H9 (cell line): ENCODE data around the gene IL6R. TPM values are rescaled to one million over a fixed set of nuclear protein-coding genes. Genes with fewer than 3 reads are reported as not detected.
"Not testable (repeated sequence)": the region's sequence is repeated elsewhere in the genome, so short reads cannot be mapped to it uniquely, and the experiment has no call there.

Experiments used
- DNase-seq: peaks from one replicate; pipeline ENCODE4 v3.0.0-alpha.2; 2017
- H2AFZ ChIP-seq: one replicate; pipeline ENCODE4 v1.6.1; 2013; ENCODE audit warnings: mild to moderate bottlenecking, low read length, control low read depth, moderate library complexity
- H2AK5ac ChIP-seq: 2 replicates; pipeline ENCODE4 v1.6.1; 2013; ENCODE audit warnings: low read length, control low read depth, mixed read lengths; ENCODE audit not compliant: insufficient read length
- H2BK120ac ChIP-seq: one replicate; pipeline ENCODE4 v1.6.1; 2013; ENCODE audit warnings: low read depth, mild to moderate bottlenecking, low read length, control low read depth, inconsistent platforms; ENCODE audit not compliant: poor library complexity, severe bottlenecking
- H2BK12ac ChIP-seq: 2 replicates; pipeline ENCODE4 v1.6.1; 2013; ENCODE audit warnings: low read length, control low read depth, mixed read lengths, low read depth; ENCODE audit not compliant: insufficient read length
- H2BK15ac ChIP-seq: 2 replicates; pipeline ENCODE4 v1.6.1; 2013; ENCODE audit warnings: low read depth, low read length, control low read depth
- H2BK20ac ChIP-seq: one replicate; pipeline ENCODE4 v1.6.1; 2013; ENCODE audit warnings: low read depth, mild to moderate bottlenecking, low read length, control low read depth, inconsistent platforms; ENCODE audit not compliant: poor library complexity, severe bottlenecking
- H2BK5ac ChIP-seq: 2 replicates; pipeline ENCODE4 v1.6.1; 2013; ENCODE audit warnings: low read length, control low read depth, mixed read lengths; ENCODE audit not compliant: insufficient read length
- H3K14ac ChIP-seq: 2 replicates; pipeline ENCODE4 v1.6.1; 2013; ENCODE audit warnings: low read length, control low read depth; ENCODE audit not compliant: insufficient read depth
- H3K18ac ChIP-seq: 2 replicates; pipeline ENCODE4 v1.6.1; 2013; ENCODE audit warnings: low read depth, mild to moderate bottlenecking, mixed read lengths, low read length, control low read depth; ENCODE audit not compliant: insufficient read length
- H3K23ac ChIP-seq: 2 replicates; pipeline ENCODE4 v1.6.1; 2013; ENCODE audit warnings: low read length, control low read depth, mixed read lengths, low read depth; ENCODE audit not compliant: insufficient read length
- H3K23me2 ChIP-seq: 2 replicates; pipeline ENCODE4 v1.6.1; 2013; ENCODE audit warnings: low read depth, mild to moderate bottlenecking, mixed read lengths, low read length, control low read depth; ENCODE audit not compliant: insufficient read length, poor library complexity, severe bottlenecking
- H3K27ac ChIP-seq: 2 replicates; pipeline ENCODE4 v1.5.1; 2013; ENCODE audit warnings: low read length, control low read depth, mixed read lengths, low read depth; ENCODE audit not compliant: insufficient read length
- H3K27me3 ChIP-seq: 2 replicates; pipeline ENCODE4 v1.6.1; 2013; ENCODE audit warnings: low read length, control low read depth, inconsistent platforms; ENCODE audit not compliant: insufficient read depth
- H3K4ac ChIP-seq: 2 replicates; pipeline ENCODE4 v1.6.1; 2013; ENCODE audit warnings: low read depth, mild to moderate bottlenecking, control low read depth, inconsistent platforms, low read length, moderate library complexity
- H3K4me1 ChIP-seq: 2 replicates; pipeline ENCODE4 v1.6.1; 2013; ENCODE audit warnings: low read length, control low read depth, inconsistent platforms; ENCODE audit not compliant: insufficient read depth
- H3K4me2 ChIP-seq: 2 replicates; pipeline ENCODE4 v1.6.1; 2013; ENCODE audit warnings: low read length, control low read depth, mixed read lengths; ENCODE audit not compliant: insufficient read length, insufficient read depth
- H3K56ac ChIP-seq: 2 replicates; pipeline ENCODE4 v1.6.1; 2013; ENCODE audit warnings: low read depth, mild to moderate bottlenecking, mixed read lengths, low read length, control low read depth; ENCODE audit not compliant: insufficient read length
- H3K79me1 ChIP-seq: 2 replicates; pipeline ENCODE4 v1.6.1; 2013; ENCODE audit warnings: low read depth, mild to moderate bottlenecking, moderate library complexity, low read length, control low read depth, inconsistent platforms; ENCODE audit not compliant: insufficient read depth, poor library complexity, severe bottlenecking
- H3K79me2 ChIP-seq: 2 replicates; pipeline ENCODE4 v1.6.1; 2013; ENCODE audit warnings: low read length, control low read depth, inconsistent platforms; ENCODE audit not compliant: insufficient read depth
- H3K9ac ChIP-seq: 2 replicates; pipeline ENCODE4 v1.6.1; 2013; ENCODE audit warnings: low read length, control low read depth, mixed read lengths; ENCODE audit not compliant: insufficient read length; ENCODE audit errors: extremely low read depth
- H3K9me3 ChIP-seq: one replicate; pipeline ENCODE4 v1.6.1; 2013; ENCODE audit warnings: low read depth, low read length, inconsistent platforms; ENCODE audit not compliant: control insufficient read depth
- H3T11ph ChIP-seq: one replicate; pipeline ENCODE4 v1.6.1; 2013; ENCODE audit warnings: mild to moderate bottlenecking, low read length, control low read depth, inconsistent platforms
- H4K20me1 ChIP-seq: one replicate; pipeline ENCODE4 v1.6.1; 2013; ENCODE audit not compliant: control insufficient read depth, insufficient read length, insufficient read depth
- H4K5ac ChIP-seq: 2 replicates; pipeline ENCODE4 v1.6.1; 2013; ENCODE audit warnings: low read depth, mild to moderate bottlenecking, mixed read lengths, low read length, control low read depth; ENCODE audit not compliant: insufficient read length
- H4K8ac ChIP-seq: replicated peaks from 2 replicates; pipeline ENCODE4 v1.6.1; 2013; ENCODE audit warnings: low read length, control low read depth, mixed read lengths, low read depth; ENCODE audit not compliant: insufficient read length
- H4K91ac ChIP-seq: 2 replicates; pipeline ENCODE4 v1.6.1; 2013; ENCODE audit warnings: low read depth, mild to moderate bottlenecking, moderate library complexity, mixed read lengths, low read length, control low read depth; ENCODE audit not compliant: insufficient read length
- H3K27ac Mint-ChIP-seq, 3 experiments: 2 replicates in 2 of 3; 3 replicates in 1 of 3; pipeline ENCODE4 v1.8.0; 2020 to 2021; ENCODE audit warnings: mixed read lengths in 3 of 3, mild to moderate bottlenecking in 1 of 3, moderate library complexity in 1 of 3
- H3K27me3 Mint-ChIP-seq: 2 replicates; pipeline ENCODE4 v1.8.0; 2021; ENCODE audit warnings: low read depth, mild to moderate bottlenecking, moderate library complexity, mixed read lengths
- H3K36me3 Mint-ChIP-seq, 3 experiments: 2 replicates in 2 of 3; 3 replicates in 1 of 3; pipeline ENCODE4 v1.8.0; 2020 to 2021; ENCODE audit warnings: low read depth in 3 of 3, mixed read lengths in 3 of 3; ENCODE audit not compliant: insufficient read depth in 1 of 3
- H3K4me1 Mint-ChIP-seq, 2 experiments: 2 replicates each; pipeline ENCODE4 v1.8.0; 2020; ENCODE audit warnings: mixed read lengths in 2 of 2
- H3K4me3 Mint-ChIP-seq, 2 experiments: 2 replicates in 1 of 2; 3 replicates in 1 of 2; pipeline ENCODE4 v1.8.0; 2020 to 2021; ENCODE audit warnings: mild to moderate bottlenecking in 2 of 2, mixed read lengths in 2 of 2, moderate library complexity in 1 of 2
- H3K9me3 Mint-ChIP-seq, 2 experiments: 2 replicates in 1 of 2; 3 replicates in 1 of 2; pipeline ENCODE4 v1.8.0; 2020; ENCODE audit warnings: mild to moderate bottlenecking in 2 of 2, mixed read lengths in 2 of 2, moderate library complexity in 1 of 2
- WGBS: extraction: QIAGEN DNeasy Blood & Tissue Kit; methylation state at CpG from one replicate; pipeline ENCODE4 v1.1.7; 2013; ENCODE audit warnings: missing lambda C conversion rate, low lambda C conversion rate, mixed read lengths; ENCODE audit not compliant: insufficient read length; ENCODE audit errors: extremely low coverage; 5-methylcytosine and 5-hydroxymethylcytosine counted together
- total RNA-seq: library from RNA; stranded (reverse); gene quantifications from 2 replicates; pipeline ENCODE4 v1.2.1, GENCODE V29; 2021
- TF ChIP-seq, protein P1 (sequence below): fragments of 200-600 bp; sonication (generic); conservative IDR thresholded peaks from 3 replicates; pipeline ENCODE4 v1.8.0; 2021; ENCODE audit warnings: antibody characterized with exemption, mild to moderate bottlenecking

The IL6R gene
- total RNA-seq, 1 experiment from 2014 or later = 1.7 TPM

- no peaks in the 10 kb centered on the region for H3K27me3 ChIP-seq
- peaks cover 1% of the 10 kb centered on the region; the same call in 1 of the 2 replicates for H3K27me3 Mint-ChIP-seq
Observed at GRCh38 chr1:154360288-154360687, 44.9 kb upstream of the IL6R start.

DNA sequence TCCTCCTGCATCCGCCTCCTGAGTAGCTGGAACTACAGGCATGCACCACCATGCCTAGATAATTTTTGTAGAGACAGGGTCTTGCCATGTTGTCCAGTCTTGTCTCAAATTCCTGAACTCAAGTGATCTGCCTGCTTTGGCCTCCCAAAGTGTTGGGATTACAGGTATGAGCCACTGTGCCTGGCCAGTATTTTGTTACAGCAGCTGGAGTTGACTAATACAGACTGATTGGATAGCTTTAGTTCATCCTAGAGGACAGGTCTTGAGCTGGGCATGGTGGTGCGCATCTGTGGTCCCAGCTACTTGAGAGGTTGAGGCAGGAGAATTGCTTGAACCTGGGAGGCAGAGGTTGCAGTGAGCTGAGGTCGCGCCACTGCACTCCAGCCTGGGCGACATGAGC lies 44.3 kb upstream of the IL6R start:
- not testable (repeated sequence) for H2AK5ac ChIP-seq, H2BK15ac ChIP-seq, H3K4me2 ChIP-seq, H3K23ac ChIP-seq, H3K56ac ChIP-seq, H4K8ac ChIP-seq, H3K9ac ChIP-seq, H3K18ac ChIP-seq, H3K79me1 ChIP-seq, H2AFZ ChIP-seq, H3K23me2 ChIP-seq, H2BK20ac ChIP-seq, H3K27me3 Mint-ChIP-seq, H3K27ac ChIP-seq, H3K9me3 ChIP-seq, H3K4ac ChIP-seq, H4K91ac ChIP-seq, H3K14ac ChIP-seq, H3K36me3 Mint-ChIP-seq, H3T11ph ChIP-seq, H3K4me3 Mint-ChIP-seq, H3K27me3 ChIP-seq, H4K5ac ChIP-seq, H4K20me1 ChIP-seq, H3K4me1 Mint-ChIP-seq, H2BK12ac ChIP-seq, H2BK120ac ChIP-seq, H3K79me2 ChIP-seq, H3K4me1 ChIP-seq, DNase-seq, H2BK5ac ChIP-seq
- no CpG with 5 or more reads among the region's 5 CpGs for WGBS
- H3K27ac Mint-ChIP-seq = peak overlapping the region in 1 of 3 experiments; percentile 27; a peak in 1 of 7 replicates
- H3K9me3 Mint-ChIP-seq = peaks cover 7 to 11% of the 10 kb centered on the region in 2 experiments

More at GRCh38 chr1:154360288-154360687, 44.9 kb upstream of the IL6R start:
- H3K4me1 Mint-ChIP-seq = peaks cover 7% of the 10 kb centered on the region in 2 experiments
- Histone ChIP-seq H4K20me1 (no peaks in the 10 kb centered on the region), H3K14ac (no peak overlapping the region), H2BK20ac (no peak overlapping the region), H2BK12ac (no peak overlapping the region), H2AK5ac (no peak overlapping the region), H4K5ac (no peak overlapping the region), H4K8ac (no peak overlapping the region), H3K79me2 (no peaks in the 10 kb centered on the region), H3T11ph (no peak overlapping the region), H3K18ac (no peak overlapping the region), H3K27ac (no peak overlapping the region), H3K4me1 (no peaks in the 10 kb centered on the region), H3K23ac (no peak overlapping the region), H3K4ac (no peak overlapping the region), H3K9me3 (no peaks in the 10 kb centered on the region), H2BK5ac (no peak overlapping the region), H3K9ac (no peak overlapping the region), H2BK15ac (no peak overlapping the region), H3K4me2 (no peak overlapping the region), H4K91ac (no peak overlapping the region), H3K56ac (no peak overlapping the region), H2BK120ac (no peak overlapping the region), H3K79me1 (no peaks in the 10 kb centered on the region), H3K23me2 (no peaks in the 10 kb centered on the region), H2AFZ (no peak overlapping the region)
- peaks cover 7 to 11% of the 10 kb centered on the region in 2 experiments for H3K9me3 Mint-ChIP-seq
- H3K36me3 Mint-ChIP-seq = peaks cover 0 to 5% (median 0%) of the 10 kb centered on the region in 3 experiments; a peak in 3 of 7 replicates
- no peak overlapping the region for H3K4me3 Mint-ChIP-seq
- H3K27ac Mint-ChIP-seq = no peak overlapping the region
- TF ChIP-seq, protein P1, sequence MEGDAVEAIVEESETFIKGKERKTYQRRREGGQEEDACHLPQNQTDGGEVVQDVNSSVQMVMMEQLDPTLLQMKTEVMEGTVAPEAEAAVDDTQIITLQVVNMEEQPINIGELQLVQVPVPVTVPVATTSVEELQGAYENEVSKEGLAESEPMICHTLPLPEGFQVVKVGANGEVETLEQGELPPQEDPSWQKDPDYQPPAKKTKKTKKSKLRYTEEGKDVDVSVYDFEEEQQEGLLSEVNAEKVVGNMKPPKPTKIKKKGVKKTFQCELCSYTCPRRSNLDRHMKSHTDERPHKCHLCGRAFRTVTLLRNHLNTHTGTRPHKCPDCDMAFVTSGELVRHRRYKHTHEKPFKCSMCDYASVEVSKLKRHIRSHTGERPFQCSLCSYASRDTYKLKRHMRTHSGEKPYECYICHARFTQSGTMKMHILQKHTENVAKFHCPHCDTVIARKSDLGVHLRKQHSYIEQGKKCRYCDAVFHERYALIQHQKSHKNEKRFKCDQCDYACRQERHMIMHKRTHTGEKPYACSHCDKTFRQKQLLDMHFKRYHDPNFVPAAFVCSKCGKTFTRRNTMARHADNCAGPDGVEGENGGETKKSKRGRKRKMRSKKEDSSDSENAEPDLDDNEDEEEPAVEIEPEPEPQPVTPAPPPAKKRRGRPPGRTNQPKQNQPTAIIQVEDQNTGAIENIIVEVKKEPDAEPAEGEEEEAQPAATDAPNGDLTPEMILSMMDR = no peak
- no peak for DNase-seq
